Measurements from ENCODE around the gene PRIM2.
"Not testable (repeated sequence)": the region's sequence is repeated elsewhere in the genome, so short reads cannot be mapped to it uniquely, and the experiment has no call there.

The PRIM2 gene

DNA sequence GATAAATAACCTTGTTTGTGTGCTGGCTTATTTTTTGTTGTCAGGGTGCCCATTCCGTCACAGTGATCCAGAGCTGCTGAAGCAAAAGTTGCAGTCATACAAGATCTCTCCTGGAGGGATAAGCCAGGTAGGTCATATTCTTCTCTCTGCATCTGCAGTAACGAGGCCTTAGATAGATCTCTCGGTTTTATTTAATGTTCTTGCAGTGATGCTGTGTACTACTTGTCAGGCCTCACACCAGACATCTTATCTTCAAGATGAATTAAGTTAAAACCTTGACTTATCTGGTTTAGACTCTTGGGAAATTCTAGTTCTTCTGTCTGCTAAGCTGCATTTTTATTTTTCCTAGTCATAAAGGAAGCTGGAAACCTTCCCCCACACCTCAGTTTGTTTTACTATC is 288.9 kb downstream of the PRIM2 start:
- H3K9me2 ChIP-seq (replicated peaks; ENCODE audit: insufficient read depth, low read length); H3K9ac ChIP-seq (ENCODE audit: low read length); DNase-seq; H3K79me2 ChIP-seq (ENCODE audit: low read length); H3K4me1 ChIP-seq (ENCODE audit: low read length); H3K4me2 ChIP-seq (ENCODE audit: low read depth, low read length); H2AFZ ChIP-seq (ENCODE audit: low read length); H3K9me3 ChIP-seq (replicated peaks; ENCODE audit: insufficient read depth, low read length); H3F3A ChIP-seq (ENCODE audit: insufficient read depth, low read length); H3K27me3 ChIP-seq (replicated peaks; ENCODE audit: insufficient read depth, low read length); H3K27ac ChIP-seq (ENCODE audit: low read length); H4K20me1 ChIP-seq (ENCODE audit: insufficient read depth, low read length); H3K36me3 ChIP-seq (replicated peaks; ENCODE audit: insufficient read depth, low read length); H3K4me3 ChIP-seq (ENCODE audit: low read length): not testable (repeated sequence)

- H3K9ac ChIP-seq (ENCODE audit: low read length); H3K79me2 ChIP-seq (ENCODE audit: low read length); H2AFZ ChIP-seq (ENCODE audit: low read length); H3K27ac ChIP-seq (ENCODE audit: low read length); H3K9me3 ChIP-seq (replicated peaks; ENCODE audit: insufficient read depth, low read length); H3K4me2 ChIP-seq (ENCODE audit: low read depth, low read length); H3K36me3 ChIP-seq (replicated peaks; ENCODE audit: insufficient read depth, low read length); DNase-seq; H3K4me1 ChIP-seq (ENCODE audit: low read length); H4K20me1 ChIP-seq (ENCODE audit: insufficient read depth, low read length); H3K9me2 ChIP-seq (replicated peaks; ENCODE audit: insufficient read depth, low read length); H3F3A ChIP-seq (ENCODE audit: insufficient read depth, low read length); H3K4me3 ChIP-seq (ENCODE audit: low read length); H3K27me3 ChIP-seq (replicated peaks; ENCODE audit: insufficient read depth, low read length): not testable (repeated sequence)
Observed at GRCh38 chr6:57610612-57611011, 293.2 kb downstream of the PRIM2 start.

- not testable (repeated sequence) for H2AFZ ChIP-seq (ENCODE audit: low read length); H3K9ac ChIP-seq (ENCODE audit: low read length); H3K4me1 ChIP-seq (ENCODE audit: low read length); H3K4me3 ChIP-seq (ENCODE audit: low read length); H3K27me3 ChIP-seq (replicated peaks; ENCODE audit: insufficient read depth, low read length); H3K36me3 ChIP-seq (replicated peaks; ENCODE audit: insufficient read depth, low read length); H3K9me2 ChIP-seq (replicated peaks; ENCODE audit: insufficient read depth, low read length); H3K27ac ChIP-seq (ENCODE audit: low read length); H3F3A ChIP-seq (ENCODE audit: insufficient read depth, low read length); H3K79me2 ChIP-seq (ENCODE audit: low read length); H3K4me2 ChIP-seq (ENCODE audit: low read depth, low read length); DNase-seq; H4K20me1 ChIP-seq (ENCODE audit: insufficient read depth, low read length); H3K9me3 ChIP-seq (replicated peaks; ENCODE audit: insufficient read depth, low read length)
Observed at GRCh38 chr6:57618959-57619358, 301.5 kb downstream of the PRIM2 start.

- H4K20me1 ChIP-seq (ENCODE audit: insufficient read depth, low read length); H2AFZ ChIP-seq (ENCODE audit: low read length); H3K9me3 ChIP-seq (replicated peaks; ENCODE audit: insufficient read depth, low read length); H3K4me2 ChIP-seq (ENCODE audit: low read depth, low read length); DNase-seq; H3K9me2 ChIP-seq (replicated peaks; ENCODE audit: insufficient read depth, low read length); H3K27me3 ChIP-seq (replicated peaks; ENCODE audit: insufficient read depth, low read length); H3K4me1 ChIP-seq (ENCODE audit: low read length); H3K4me3 ChIP-seq (ENCODE audit: low read length); H3F3A ChIP-seq (ENCODE audit: insufficient read depth, low read length); H3K9ac ChIP-seq (ENCODE audit: low read length); H3K27ac ChIP-seq (ENCODE audit: low read length); H3K79me2 ChIP-seq (ENCODE audit: low read length); H3K36me3 ChIP-seq (replicated peaks; ENCODE audit: insufficient read depth, low read length): not testable (repeated sequence)
Observed at GRCh38 chr6:57631773-57632172, 314.3 kb downstream of the PRIM2 start.

DNA sequence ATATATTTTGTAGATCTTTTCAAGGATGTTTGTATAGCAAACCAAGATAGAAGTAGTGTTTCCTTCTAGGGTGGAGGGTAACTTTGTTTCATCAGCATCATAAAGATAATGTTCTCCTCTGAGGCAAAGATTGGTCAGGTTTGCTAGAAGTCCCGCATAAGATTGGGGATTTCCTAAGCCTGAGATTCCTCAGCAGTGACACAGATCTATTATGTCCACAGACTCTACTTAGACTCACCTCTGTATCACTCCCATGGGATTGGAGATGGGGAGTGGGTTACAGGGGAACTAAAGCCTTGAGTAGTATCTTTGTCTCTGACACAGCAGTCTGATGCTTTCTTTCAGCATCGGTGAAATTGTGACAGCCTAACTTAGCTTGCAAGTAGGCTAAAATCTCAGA is 341.1 kb downstream of the PRIM2 start:
- not testable (repeated sequence) for DNase-seq; H3K27ac ChIP-seq (ENCODE audit: low read length)

GRCh38 chr6:57659794-57660193 is 342.4 kb downstream of the PRIM2 start:
- not testable (repeated sequence) for H3K9me2 ChIP-seq (replicated peaks; ENCODE audit: insufficient read depth, low read length)

More for the DNA sequence above, 341.1 kb downstream of the PRIM2 start:
- not testable (repeated sequence) for H3K27me3 ChIP-seq (replicated peaks; ENCODE audit: insufficient read depth, low read length); H3F3A ChIP-seq (ENCODE audit: insufficient read depth, low read length); H3K9ac ChIP-seq (ENCODE audit: low read length); H3K4me1 ChIP-seq (ENCODE audit: low read length); H2AFZ ChIP-seq (ENCODE audit: low read length); H3K9me3 ChIP-seq (replicated peaks; ENCODE audit: insufficient read depth, low read length); H3K4me2 ChIP-seq (ENCODE audit: low read depth, low read length); H3K79me2 ChIP-seq (ENCODE audit: low read length); H4K20me1 ChIP-seq (ENCODE audit: insufficient read depth, low read length); H3K4me3 ChIP-seq (ENCODE audit: low read length); H3K9me2 ChIP-seq (replicated peaks; ENCODE audit: insufficient read depth, low read length); H3K36me3 ChIP-seq (replicated peaks; ENCODE audit: insufficient read depth, low read length)

DNA sequence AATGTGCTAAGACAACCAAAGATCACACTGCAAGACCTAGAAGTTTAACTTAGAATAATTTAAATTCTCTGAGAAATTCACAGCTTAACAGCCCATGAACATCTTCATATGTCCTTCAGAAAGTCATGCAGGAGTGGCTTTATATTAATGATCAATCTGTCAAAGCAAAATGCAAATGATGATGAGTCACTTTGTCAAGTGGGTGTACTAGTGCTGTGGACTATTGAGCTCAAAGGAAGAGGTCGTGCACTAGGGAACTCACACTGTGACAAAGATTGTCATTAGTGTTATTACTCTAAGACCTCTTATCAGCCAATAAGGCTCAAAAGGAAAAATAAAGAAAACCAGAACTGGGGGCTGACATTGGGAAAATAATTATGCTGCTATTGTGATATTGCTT is 343.5 kb downstream of the PRIM2 start:
- H3K27me3 ChIP-seq (replicated peaks; ENCODE audit: insufficient read depth, low read length); H3K4me1 ChIP-seq (ENCODE audit: low read length); H3K4me3 ChIP-seq (ENCODE audit: low read length); H3K27ac ChIP-seq (ENCODE audit: low read length); H3K9ac ChIP-seq (ENCODE audit: low read length); H3K79me2 ChIP-seq (ENCODE audit: low read length); H3K9me2 ChIP-seq (replicated peaks; ENCODE audit: insufficient read depth, low read length); DNase-seq; H2AFZ ChIP-seq (ENCODE audit: low read length); H3F3A ChIP-seq (ENCODE audit: insufficient read depth, low read length); H3K4me2 ChIP-seq (ENCODE audit: low read depth, low read length); H3K9me3 ChIP-seq (replicated peaks; ENCODE audit: insufficient read depth, low read length); H3K36me3 ChIP-seq (replicated peaks; ENCODE audit: insufficient read depth, low read length); H4K20me1 ChIP-seq (ENCODE audit: insufficient read depth, low read length): not testable (repeated sequence)

More at GRCh38 chr6:57659794-57660193, 342.4 kb downstream of the PRIM2 start:
- H3K36me3 ChIP-seq (replicated peaks; ENCODE audit: insufficient read depth, low read length); H3F3A ChIP-seq (ENCODE audit: insufficient read depth, low read length); H3K27me3 ChIP-seq (replicated peaks; ENCODE audit: insufficient read depth, low read length); DNase-seq; H3K27ac ChIP-seq (ENCODE audit: low read length); H3K9me3 ChIP-seq (replicated peaks; ENCODE audit: insufficient read depth, low read length); H3K4me1 ChIP-seq (ENCODE audit: low read length); H3K4me3 ChIP-seq (ENCODE audit: low read length); H3K79me2 ChIP-seq (ENCODE audit: low read length); H3K4me2 ChIP-seq (ENCODE audit: low read depth, low read length); H2AFZ ChIP-seq (ENCODE audit: low read length); H3K9ac ChIP-seq (ENCODE audit: low read length); H4K20me1 ChIP-seq (ENCODE audit: insufficient read depth, low read length): not testable (repeated sequence)

- not testable (repeated sequence) for H4K20me1 ChIP-seq (ENCODE audit: insufficient read depth, low read length); H3K9ac ChIP-seq (ENCODE audit: low read length); H3K4me3 ChIP-seq (ENCODE audit: low read length); H3K9me2 ChIP-seq (replicated peaks; ENCODE audit: insufficient read depth, low read length); H2AFZ ChIP-seq (ENCODE audit: low read length); H3K27ac ChIP-seq (ENCODE audit: low read length); H3K36me3 ChIP-seq (replicated peaks; ENCODE audit: insufficient read depth, low read length); H3K4me2 ChIP-seq (ENCODE audit: low read depth, low read length); H3K4me1 ChIP-seq (ENCODE audit: low read length); H3K27me3 ChIP-seq (replicated peaks; ENCODE audit: insufficient read depth, low read length); H3K9me3 ChIP-seq (replicated peaks; ENCODE audit: insufficient read depth, low read length); H3K79me2 ChIP-seq (ENCODE audit: low read length); DNase-seq; H3F3A ChIP-seq (ENCODE audit: insufficient read depth, low read length)
Observed at GRCh38 chr6:57668108-57668507, 350.7 kb downstream of the PRIM2 start.
